Activated B cell treated with CpG ODN at 0.5 μM for 24 hours (primary cell): ENCODE results near the gene CADM1. TPM values are rescaled to one million over a fixed set of nuclear protein-coding genes. Genes with fewer than 3 reads are reported as not detected.

ENCODE experiments used
- ATAC-seq: fragments of 200-7000 bp; cut with Tn5 transposase; one replicate; pipeline ENCODE4 v1.10.0; 2021; ENCODE audit warnings: low read depth, mild to moderate bottlenecking, moderate library complexity
- CTCF ChIA-PET: fragments of 350-600 bp; sonication (Branson Sonifier 250); formaldehyde crosslinking; loops from one replicate; lab custom pipeline; 2021; ENCODE audit warnings: antibody characterized with exemption; lab: Charles Lee
- POLR2A ChIA-PET: fragments of 350-600 bp; sonication (Branson Sonifier 250); formaldehyde crosslinking; loops from one replicate; lab custom pipeline; 2021; ENCODE audit warnings: antibody characterized with exemption; lab: Charles Lee
- DNase-seq: peaks from one replicate; pipeline ENCODE4 v3.0.0; 2022
- H3K27ac Mint-ChIP-seq: one replicate; pipeline ENCODE4 v1.8.0; 2020; ENCODE audit warnings: mixed read lengths
- H3K27me3 Mint-ChIP-seq: one replicate; pipeline ENCODE4 v1.8.0; 2021; ENCODE audit warnings: mixed read lengths
- H3K36me3 Mint-ChIP-seq: one replicate; pipeline ENCODE4 v1.8.0; 2021; ENCODE audit warnings: low read depth, mixed read lengths
- H3K4me1 Mint-ChIP-seq: one replicate; pipeline ENCODE4 v1.8.0; 2021; ENCODE audit warnings: mixed read lengths
- H3K4me3 Mint-ChIP-seq: one replicate; pipeline ENCODE4 v1.8.0; 2020; ENCODE audit warnings: mild to moderate bottlenecking, mixed read lengths
- H3K9me3 Mint-ChIP-seq: one replicate; pipeline ENCODE4 v1.8.0; 2020; ENCODE audit warnings: mixed read lengths
- CTCF ChIP-seq: fragments of 200-600 bp; IDR thresholded peaks from one replicate; pipeline ENCODE4 v1.8.0; 2022; ENCODE audit warnings: antibody characterized with exemption, mild to moderate bottlenecking
- intact Hi-C: fragments of 100-400 bp; cut with micrococcal nuclease; formaldehyde crosslinking; loops from one replicate; pipeline ENCODE4 v1.15.1; 2024
- total RNA-seq: library from RNA; stranded (reverse); gene quantifications from 2 replicates; pipeline ENCODE4 v1.2.3, GENCODE V29; 2022

CADM1 gene
- total RNA-seq, 1 donor from 2014 or later, result 0.86 TPM

- no peaks in the 10 kb centered on the region for H3K4me1 Mint-ChIP-seq
- no peaks in the 10 kb centered on the region for H3K9me3 Mint-ChIP-seq
- POLR2A ChIA-PET, result no interaction called here
- no peaks in the 10 kb centered on the region for H3K36me3 Mint-ChIP-seq
- no peak for TF ChIP-seq CTCF
- H3K27ac Mint-ChIP-seq, result no peak overlapping the region
- DNase-seq (no peak), ATAC-seq (no peak)
- CTCF ChIA-PET, result no interaction called here
- no peak overlapping the region for H3K4me3 Mint-ChIP-seq
- H3K27me3 Mint-ChIP-seq, result no peaks in the 10 kb centered on the region
- intact Hi-C loops, result no loop called here
Measured at GRCh38 chr11:115183136-115183535, 321.1 kb downstream of the CADM1 start.

- ChIA-PET POLR2A (no interaction called here), CTCF (no interaction called here)
- TF ChIP-seq CTCF, result no peak
- no peaks in the 10 kb centered on the region for H3K9me3 Mint-ChIP-seq
- H3K27me3 Mint-ChIP-seq, result no peaks in the 10 kb centered on the region
- no peak overlapping the region for H3K27ac Mint-ChIP-seq
- H3K36me3 Mint-ChIP-seq, result no peaks in the 10 kb centered on the region
- H3K4me1 Mint-ChIP-seq, result no peaks in the 10 kb centered on the region
- H3K4me3 Mint-ChIP-seq, result no peak overlapping the region
- DNase-seq (no peak), ATAC-seq (no peak)
- intact Hi-C loops, result no loop called here
Measured at GRCh38 chr11:115182282-115182955, 321.8 kb downstream of the CADM1 start.

GRCh38 chr11:115181538-115181937 lies 322.7 kb downstream of the CADM1 start:
- POLR2A ChIA-PET, result no interaction called here
- H3K27ac Mint-ChIP-seq, result no peak overlapping the region
- no peak overlapping the region for H3K4me3 Mint-ChIP-seq
- no peaks in the 10 kb centered on the region for H3K27me3 Mint-ChIP-seq
- no peaks in the 10 kb centered on the region for H3K9me3 Mint-ChIP-seq
- CTCF ChIA-PET, result interaction anchor here (1.0 kb wide), 1 partner anchor 12 kb away, joined by 3 read pairs; no protein-coding TSS in a partner anchor
- no peak for TF ChIP-seq CTCF
- ATAC-seq (no peak), DNase-seq (no peak)
- intact Hi-C loops, result no loop called here
- H3K4me1 Mint-ChIP-seq, result no peaks in the 10 kb centered on the region
- H3K36me3 Mint-ChIP-seq, result no peaks in the 10 kb centered on the region

- DNase-seq, result no peak
- Mint-ChIP-seq H3K4me1 (no peaks in the 10 kb centered on the region), H3K27me3 (no peaks in the 10 kb centered on the region), H3K9me3 (no peaks in the 10 kb centered on the region), H3K4me3 (no peak overlapping the region), H3K27ac (no peak overlapping the region), H3K36me3 (no peaks in the 10 kb centered on the region)
- CTCF ChIA-PET, result no interaction called here
- intact Hi-C loops, result no loop called here
- no peak for ATAC-seq
- no peak for TF ChIP-seq CTCF
- POLR2A ChIA-PET, result interaction anchor here (1.2 kb wide), 1 partner anchor 39 kb away, joined by 3 read pairs; no protein-coding TSS in a partner anchor
Measured at GRCh38 chr11:115180272-115180671, 323.9 kb downstream of the CADM1 start.

GRCh38 chr11:115179636-115180035 lies 324.6 kb downstream of the CADM1 start:
- Mint-ChIP-seq H3K4me3 (no peak overlapping the region), H3K4me1 (no peaks in the 10 kb centered on the region), H3K27me3 (no peaks in the 10 kb centered on the region), H3K36me3 (no peaks in the 10 kb centered on the region), H3K27ac (no peak overlapping the region), H3K9me3 (no peaks in the 10 kb centered on the region)
- intact Hi-C loops, result no loop called here
- ATAC-seq, result no peak
- POLR2A ChIA-PET, result interaction anchor here (1.2 kb wide), 1 partner anchor 39 kb away, joined by 3 read pairs; no protein-coding TSS in a partner anchor
- TF ChIP-seq CTCF, result no peak
- DNase-seq, result no peak
- CTCF ChIA-PET, result no interaction called here
